ENCODE results near the gene MYO3A. TPM values are rescaled to one million over a fixed set of nuclear protein-coding genes. Genes with fewer than 3 reads are reported as not detected.

Gene MYO3A
- total and polyA plus RNA-seq, 2 donors (not counting 3 experiments of a cell fraction or from before 2014, with no cell fraction given), result not detected

GRCh38 chr10:26211781-26212444 lies 277.9 kb downstream of the MYO3A start:
- ChIA-PET CTCF (no interaction called here), POLR2A (no interaction called here)
- Histone ChIP-seq H3K27me3 (ENCODE audit: control insufficient read depth in 2 of 2, insufficient read depth in 2 of 2, low read length in 2 of 2) (peaks cover 15 to 28% of the 10 kb centered on the region in 2 experiments), H3K4me2 (ENCODE audit: insufficient read depth, low read length) (no peak overlapping the region), H4K20me1 (replicated peaks; ENCODE audit: control insufficient read depth, extremely low read depth, insufficient read depth, low read length) (no peaks in the 10 kb centered on the region), H3K9ac (replicated peaks; ENCODE audit: extremely low read depth, insufficient read depth, low read length) (no peak overlapping the region), H3K4me1 (ENCODE audit: control insufficient read depth, extremely low read depth, insufficient read depth, low read length) (no peaks in the 10 kb centered on the region), H3K9me1 (replicated peaks; ENCODE audit: control insufficient read depth, extremely low read depth, insufficient read depth, low read length) (no peaks in the 10 kb centered on the region), H3K9me3 (replicated peaks; ENCODE audit: control insufficient read depth, insufficient read depth, low read length) (no peaks in the 10 kb centered on the region), H3K79me2 (ENCODE audit: control insufficient read depth, insufficient read depth, low read length) (no peaks in the 10 kb centered on the region), H3K36me3 (ENCODE audit: control insufficient read depth in 2 of 2, extremely low read depth in 1 of 2, insufficient read depth in 2 of 2, low read length in 2 of 2) (no peaks in the 10 kb centered on the region), H3K27ac (ENCODE audit: insufficient read depth, low read depth, low read length) (no peak overlapping the region), H3K4me3 (replicated peaks in 1 of 3; ENCODE audit: insufficient read depth in 1 of 3, low read depth in 1 of 3, low read length in 3 of 3) (no peak overlapping the region), H2AFZ (ENCODE audit: low read depth, low read length) (no peak overlapping the region)
- intact Hi-C loops (cut with micrococcal nuclease), result no loop called here
- no peak for TF ChIP-seq POLR2A (IDR thresholded peaks at IDR 0.05; ENCODE audit: low read depth, low read length)
- no peak for TF ChIP-seq MAX (IDR thresholded peaks at IDR 0.05; ENCODE audit: insufficient read depth, insufficient read length)
- TF ChIP-seq MYC (IDR thresholded peaks at IDR 0.05; ENCODE audit: low read depth, low read length), result no peak
- TF ChIP-seq JUN (IDR thresholded peaks at IDR 0.05; ENCODE audit: borderline replicate concordance, insufficient read depth, insufficient read length, low read depth), result no peak
- TF ChIP-seq FOS (IDR thresholded peaks at IDR 0.05; ENCODE audit: borderline replicate concordance, insufficient read depth, low read length), result no peak
- TF ChIP-seq EZH2 (IDR thresholded peaks at IDR 0.05; ENCODE audit: borderline replicate concordance, low read depth, low read length, severe bottlenecking), result no peak
- TF ChIP-seq GATA2 (IDR thresholded peaks at IDR 0.05; ENCODE audit: insufficient read depth, insufficient read length, low read depth, low read length), result no peak
- TF ChIP-seq POLR2AphosphoS5 (IDR thresholded peaks at IDR 0.05; ENCODE audit: insufficient read depth, low read depth, low read length), result no peak
- no peak for TF ChIP-seq CTCF (IDR thresholded peaks at IDR 0.05; ENCODE audit: extremely low read depth in 1 of 2, insufficient read depth in 1 of 2, low read depth in 1 of 2, low read length in 2 of 2)
- DNase-seq (ENCODE audit: low read depth, low spot score), result no peak
- BruUV-seq (replicated peaks), result no TSS peak
- no peak for FAIRE-seq
- dilution Hi-C loops (cut with MboI; ENCODE audit: extremely low pct_ligation_motif_present, low sequenced_read_pairs), result no loop called here

Data from endothelial cell of umbilical vein (primary cell).